Liver (tissue), 9 donors: ENCODE results near the gene STC2. TPM values are rescaled to one million over a fixed set of nuclear protein-coding genes. Genes with fewer than 3 reads are reported as not detected.

Experiments
- DNase-seq: peaks from one replicate; pipeline ENCODE4 v3.0.0-alpha.2; 2017; ENCODE audit warnings: low spot score
- H3K27ac ChIP-seq, 2 donors: one replicate each; pipeline ENCODE4 v1.7.0; 2013; ENCODE audit warnings: inconsistent platforms in 2 of 2, low read length in 2 of 2, control low read depth in 1 of 2, low read depth in 1 of 2, mild to moderate bottlenecking in 1 of 2
- H3K27me3 ChIP-seq, 4 donors: one replicate each; pipeline versions ENCODE4 v1.6.1 to v1.7.0; 2013; ENCODE audit warnings: low read length in 3 of 4, inconsistent platforms in 1 of 4, mild to moderate bottlenecking in 1 of 4, moderate library complexity in 1 of 4; ENCODE audit not compliant: control insufficient read depth in 4 of 4, insufficient read depth in 4 of 4
- H3K36me3 ChIP-seq, 4 donors: one replicate each; pipeline versions ENCODE4 v1.6.1 to v1.7.0; 2013; ENCODE audit warnings: low read length in 3 of 4, mild to moderate bottlenecking in 3 of 4, low read depth in 1 of 4, moderate library complexity in 1 of 4; ENCODE audit not compliant: control insufficient read depth in 4 of 4, insufficient read depth in 3 of 4
- H3K4me1 ChIP-seq, 4 donors: one replicate each; pipeline versions ENCODE4 v1.6.1 to v1.7.0; 2013; ENCODE audit warnings: low read length in 3 of 4, mild to moderate bottlenecking in 3 of 4, moderate library complexity in 1 of 4; ENCODE audit not compliant: control insufficient read depth in 4 of 4, insufficient read depth in 4 of 4
- H3K4me3 ChIP-seq, 3 donors: one replicate each; pipeline versions ENCODE4 v1.6.1 to v1.7.0; 2013; ENCODE audit warnings: low read length in 3 of 3, control low read depth in 1 of 3, low read depth in 1 of 3, mild to moderate bottlenecking in 1 of 3
- H3K9ac ChIP-seq, 2 donors: one replicate each; pipeline ENCODE4 v1.7.0; 2013; ENCODE audit warnings: low read length in 2 of 2, mild to moderate bottlenecking in 2 of 2, moderate library complexity in 2 of 2, control low read depth in 1 of 2, low read depth in 1 of 2
- H3K9me3 ChIP-seq, 4 donors: one replicate each; pipeline versions ENCODE4 v1.6.1 to v1.7.0; 2013; ENCODE audit warnings: low read length in 3 of 4; ENCODE audit not compliant: control insufficient read depth in 4 of 4
- FOXA1 ChIP-seq: IDR thresholded peaks from 2 replicates; pipeline ENCODE4 v1.6.1; 2016; ENCODE audit warnings: antibody characterized with exemption
- FOXA2 ChIP-seq: IDR thresholded peaks from 2 replicates; pipeline ENCODE4 v1.6.1; 2016; ENCODE audit warnings: antibody characterized with exemption
- GABPA ChIP-seq, 2 donors: IDR thresholded peaks in 1 of 2; conservative IDR thresholded peaks in 1 of 2; 2 replicates each; pipeline ENCODE4 v1.6.1; 2016; ENCODE audit warnings: antibody characterized with exemption in 2 of 2, mild to moderate bottlenecking in 1 of 2, moderate library complexity in 1 of 2
- JUND ChIP-seq, 2 donors: IDR thresholded peaks; 2 replicates each; pipeline ENCODE4 v1.6.1; 2016; ENCODE audit warnings: antibody characterized with exemption in 2 of 2
- RAD21 ChIP-seq, 2 donors: IDR thresholded peaks; 2 replicates each; pipeline ENCODE4 v1.6.1; 2016; ENCODE audit warnings: antibody characterized with exemption in 2 of 2, mild to moderate bottlenecking in 2 of 2
- REST ChIP-seq: IDR thresholded peaks from 2 replicates; pipeline ENCODE4 v1.6.1; 2016; ENCODE audit warnings: antibody characterized with exemption, mild to moderate bottlenecking
- SP1 ChIP-seq: IDR thresholded peaks from 2 replicates; pipeline ENCODE4 v1.6.1; 2018; ENCODE audit warnings: antibody characterized with exemption, mild to moderate bottlenecking
- WGBS: extraction: QIAGEN DNeasy Blood & Tissue Kit; methylation state at CpG from one replicate; pipeline ENCODE4 v1.1.7; 2013; 5-methylcytosine and 5-hydroxymethylcytosine counted together
- polyA plus RNA-seq, 2 donors: library from polyadenylated mRNA; stranded (reverse) in 1 of 2; unstranded in 1 of 2; fragments of 200-250 nt in 1 of 2; fragments of >200 nt in 1 of 2; fragmentation: Nextera tagmentation in 1 of 2; extraction: Ambion mirVana in 1 of 2; gene quantifications; one replicate each; pipeline versions ENCODE4 v1.2.1 to v1.2.3, GENCODE V29; 2013 to 2015
- total RNA-seq, 2 donors: library from RNA; depleted of rRNA; stranded (reverse); fragments of >200 nt; gene quantifications; one replicate each; pipeline ENCODE4 v1.2.3, GENCODE V29; 2014
- TF ChIP-seq, protein P1 (sequence below): fragments of 150-350 bp; IDR thresholded peaks from 2 replicates; pipeline ENCODE4 v1.5.1; 2017; ENCODE audit warnings: improper control_type of control experiment, low read depth, low read length; ENCODE audit not compliant: missing input control
- donor health status: healthy.
- donor health status: healthy.
- donor health status: healthy.
- donor health status: healthy.
- donor health status: healthy.

Gene STC2
- total and polyA plus RNA-seq, 4 donors = 0.04 to 0.18 (median 0.17) TPM; not detected in 1

DNA sequence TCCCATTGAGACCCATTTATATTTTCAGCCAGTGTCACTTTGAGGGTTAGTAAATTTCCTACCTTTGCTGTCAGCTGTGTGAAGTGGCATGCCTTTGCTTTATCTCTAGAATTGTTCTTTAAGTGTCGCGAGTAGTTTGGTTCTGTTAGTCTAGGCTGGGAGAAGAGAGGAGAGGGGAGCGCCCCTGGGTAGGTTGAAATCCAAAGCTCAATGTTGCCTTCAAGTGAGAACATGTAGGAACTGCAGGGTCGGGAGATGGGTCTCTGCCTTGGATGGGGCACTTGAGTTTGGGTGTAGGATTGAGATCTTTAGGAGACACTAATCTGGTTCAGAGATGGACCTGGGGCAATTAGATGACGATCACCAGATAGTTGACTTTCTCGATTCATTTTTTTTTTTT, 46.3 kb downstream of the STC2 start:
- Histone ChIP-seq H3K9me3 (no peaks in the 10 kb centered on the region), H3K27me3 (peaks cover 0 to 15% (median 5%) of the 10 kb centered on the region in 4 donors), H3K27ac (no peak overlapping the region), H3K9ac (no peak overlapping the region), H3K36me3 (no peaks in the 10 kb centered on the region), H3K4me3 (no peak overlapping the region), H3K4me1 (peaks cover 0 to 8% (median 3%) of the 10 kb centered on the region in 4 donors)
- 14% methylated on average over 6 of the region's 6 CpGs for WGBS
- DNase-seq = no peak
- TF ChIP-seq RAD21 (IDR thresholded peaks at IDR 0.05) = peak; percentile 7 to 16
- TF ChIP-seq, protein P1, sequence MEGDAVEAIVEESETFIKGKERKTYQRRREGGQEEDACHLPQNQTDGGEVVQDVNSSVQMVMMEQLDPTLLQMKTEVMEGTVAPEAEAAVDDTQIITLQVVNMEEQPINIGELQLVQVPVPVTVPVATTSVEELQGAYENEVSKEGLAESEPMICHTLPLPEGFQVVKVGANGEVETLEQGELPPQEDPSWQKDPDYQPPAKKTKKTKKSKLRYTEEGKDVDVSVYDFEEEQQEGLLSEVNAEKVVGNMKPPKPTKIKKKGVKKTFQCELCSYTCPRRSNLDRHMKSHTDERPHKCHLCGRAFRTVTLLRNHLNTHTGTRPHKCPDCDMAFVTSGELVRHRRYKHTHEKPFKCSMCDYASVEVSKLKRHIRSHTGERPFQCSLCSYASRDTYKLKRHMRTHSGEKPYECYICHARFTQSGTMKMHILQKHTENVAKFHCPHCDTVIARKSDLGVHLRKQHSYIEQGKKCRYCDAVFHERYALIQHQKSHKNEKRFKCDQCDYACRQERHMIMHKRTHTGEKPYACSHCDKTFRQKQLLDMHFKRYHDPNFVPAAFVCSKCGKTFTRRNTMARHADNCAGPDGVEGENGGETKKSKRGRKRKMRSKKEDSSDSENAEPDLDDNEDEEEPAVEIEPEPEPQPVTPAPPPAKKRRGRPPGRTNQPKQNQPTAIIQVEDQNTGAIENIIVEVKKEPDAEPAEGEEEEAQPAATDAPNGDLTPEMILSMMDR = no peak

- H3K27me3 ChIP-seq = peaks cover 0 to 13% (median 4%) of the 10 kb centered on the region in 4 donors
- H3K36me3 ChIP-seq = no peaks in the 10 kb centered on the region
- H3K4me1 ChIP-seq = peaks cover 0 to 8% (median 3%) of the 10 kb centered on the region in 4 donors
- no peak overlapping the region for H3K27ac ChIP-seq
- no peaks in the 10 kb centered on the region for H3K9me3 ChIP-seq
- DNase-seq = no peak
- H3K9ac ChIP-seq = no peak overlapping the region
- TF ChIP-seq, protein P1 = no peak
- TF ChIP-seq GABPA (IDR thresholded peaks at IDR 0.05 in 1 of 2, conservative IDR thresholded peaks at IDR 0.05 in 1 of 2) = no peak
- no peak overlapping the region for H3K4me3 ChIP-seq
- WGBS = 95% methylated on average over 5 of the region's 5 CpGs
These were observed 49.0 kb downstream of the STC2 start for GRCh38 chr5:173279166-173279565.

- Histone ChIP-seq H3K9me3 (no peaks in the 10 kb centered on the region), H3K27ac (no peak overlapping the region), H3K4me1 (peaks cover 0 to 3% (median 2%) of the 10 kb centered on the region in 4 donors), H3K36me3 (no peaks in the 10 kb centered on the region), H3K27me3 (peaks cover 0 to 10% (median 4%) of the 10 kb centered on the region in 4 donors), H3K9ac (no peak overlapping the region), H3K4me3 (no peak overlapping the region)
- no peak for TF ChIP-seq SP1
- no peak for TF ChIP-seq FOXA2
- no peak for DNase-seq
- 82% methylated on average over 5 of the region's 5 CpGs for WGBS
These were observed 49.6 kb downstream of the STC2 start for GRCh38 chr5:173278641-173279040.

GRCh38 chr5:173278172-173278571, 50.0 kb downstream of the STC2 start:
- no peaks in the 10 kb centered on the region for H3K4me1 ChIP-seq
- no peak overlapping the region for H3K27ac ChIP-seq
- no peak overlapping the region for H3K9ac ChIP-seq
- peaks cover 0 to 10% (median 4%) of the 10 kb centered on the region in 4 donors for H3K27me3 ChIP-seq
- no peak overlapping the region for H3K4me3 ChIP-seq
- TF ChIP-seq FOXA1 (no peak), SP1 (no peak), JUND (IDR thresholded peaks at IDR 0.05) (no peak), REST (no peak)
- WGBS = 80% methylated on average over 9 of the region's 9 CpGs
- no peaks in the 10 kb centered on the region for H3K9me3 ChIP-seq
- no peak for DNase-seq
- no peaks in the 10 kb centered on the region for H3K36me3 ChIP-seq
